Neuron (in vitro differentiated cells): ENCODE results near the gene FRY.

Experiments used
- H2AFZ ChIP-seq: one replicate; pipeline ENCODE4 v1.6.1; 2013; ENCODE audit warnings: low read depth, mild to moderate bottlenecking, inconsistent platforms, low read length, moderate library complexity
- H3K27me3 ChIP-seq: one replicate; pipeline ENCODE4 v1.6.1; 2013; ENCODE audit warnings: low read length; ENCODE audit not compliant: insufficient read depth
- H3K36me3 ChIP-seq: one replicate; pipeline ENCODE4 v1.6.1; 2013; ENCODE audit warnings: low read length; ENCODE audit not compliant: insufficient read depth
- H3K4me1 ChIP-seq: one replicate; pipeline ENCODE4 v1.6.1; 2013; ENCODE audit warnings: low read length; ENCODE audit not compliant: insufficient read depth
- H3K4me3 ChIP-seq: 2 replicates; pipeline ENCODE4 v1.5.1; 2013; ENCODE audit warnings: mild to moderate bottlenecking, low read length, moderate library complexity
- H3K9me3 ChIP-seq: one replicate; pipeline ENCODE4 v1.6.1; 2013; ENCODE audit warnings: low read length

The FRY gene

DNA sequence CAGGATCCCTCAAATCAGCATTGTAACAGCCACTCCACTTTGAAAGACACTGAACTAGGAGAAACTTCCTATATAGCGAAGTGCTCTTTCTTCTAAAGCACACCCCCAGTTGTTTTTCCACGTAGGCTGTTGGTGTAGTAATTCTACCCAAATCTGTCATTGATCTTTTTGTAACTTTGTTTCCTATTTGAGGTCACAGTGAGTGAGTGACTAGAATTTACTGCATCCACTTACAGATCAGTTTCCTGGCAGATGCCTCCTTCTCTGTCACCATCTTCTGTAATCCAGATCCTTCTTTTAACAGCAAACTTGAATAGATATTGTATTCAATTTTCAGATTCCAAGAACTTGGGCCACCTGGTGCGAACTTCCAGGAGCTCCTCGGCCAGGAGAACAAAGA is 268.3 kb downstream of the FRY start:
- Histone ChIP-seq H3K36me3 (no peaks in the 10 kb centered on the region), H3K27me3 (no peaks in the 10 kb centered on the region), H3K4me1 (no peaks in the 10 kb centered on the region), H3K9me3 (no peaks in the 10 kb centered on the region), H2AFZ (no peak overlapping the region), H3K4me3 (no peak overlapping the region)

DNA sequence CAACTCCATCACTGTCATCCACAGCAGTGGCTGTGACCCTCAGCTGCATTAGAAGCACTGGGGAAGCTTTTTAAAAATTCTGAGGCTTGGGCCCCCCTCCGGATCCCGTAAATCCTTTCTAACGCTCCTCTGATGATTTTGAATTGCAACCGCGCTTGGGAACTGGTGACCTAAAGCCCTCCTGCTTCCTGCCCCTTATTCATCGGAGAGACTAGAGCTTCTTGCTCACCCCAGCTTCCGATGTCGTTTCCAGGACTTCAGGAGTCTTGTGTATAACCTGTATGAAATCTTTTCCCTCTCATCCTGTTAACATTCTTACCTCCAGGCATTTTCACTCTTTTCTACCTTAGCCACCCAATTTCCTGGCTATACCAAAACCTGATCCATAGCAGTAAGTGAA is 268.8 kb downstream of the FRY start:
- Histone ChIP-seq H3K4me1 (no peaks in the 10 kb centered on the region), H3K9me3 (no peaks in the 10 kb centered on the region), H2AFZ (no peak overlapping the region), H3K4me3 (no peak overlapping the region), H3K36me3 (no peaks in the 10 kb centered on the region), H3K27me3 (no peaks in the 10 kb centered on the region)

GRCh38 chr13:32300920-32301319 is 269.3 kb downstream of the FRY start:
- Histone ChIP-seq H3K27me3 (no peaks in the 10 kb centered on the region), H3K4me1 (no peaks in the 10 kb centered on the region), H3K9me3 (no peaks in the 10 kb centered on the region), H3K4me3 (no peak overlapping the region), H3K36me3 (no peaks in the 10 kb centered on the region), H2AFZ (no peak overlapping the region)

DNA sequence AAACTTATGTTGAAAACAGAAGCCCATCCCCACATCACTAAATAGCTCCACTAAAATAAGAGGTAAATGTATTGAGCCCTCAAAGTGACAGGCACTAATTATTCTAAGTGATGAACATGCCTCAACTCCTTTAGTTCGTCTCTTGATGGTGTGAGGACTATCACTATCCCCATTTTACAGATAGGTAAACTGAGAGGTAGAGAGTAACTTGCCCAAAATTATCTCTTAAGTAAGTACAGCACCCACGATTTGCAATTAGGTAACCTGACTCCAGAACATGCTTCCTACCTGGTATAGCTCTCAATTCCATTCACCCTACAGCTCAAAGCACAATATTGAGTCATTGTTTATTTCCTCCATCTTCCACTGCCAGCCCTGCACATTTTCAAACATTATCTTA is 270.9 kb downstream of the FRY start:
- no peak overlapping the region for H3K4me3 ChIP-seq
- no peaks in the 10 kb centered on the region for H3K9me3 ChIP-seq
- H2AFZ ChIP-seq: no peak overlapping the region
- no peaks in the 10 kb centered on the region for H3K4me1 ChIP-seq
- no peaks in the 10 kb centered on the region for H3K36me3 ChIP-seq
- H3K27me3 ChIP-seq: no peaks in the 10 kb centered on the region

DNA sequence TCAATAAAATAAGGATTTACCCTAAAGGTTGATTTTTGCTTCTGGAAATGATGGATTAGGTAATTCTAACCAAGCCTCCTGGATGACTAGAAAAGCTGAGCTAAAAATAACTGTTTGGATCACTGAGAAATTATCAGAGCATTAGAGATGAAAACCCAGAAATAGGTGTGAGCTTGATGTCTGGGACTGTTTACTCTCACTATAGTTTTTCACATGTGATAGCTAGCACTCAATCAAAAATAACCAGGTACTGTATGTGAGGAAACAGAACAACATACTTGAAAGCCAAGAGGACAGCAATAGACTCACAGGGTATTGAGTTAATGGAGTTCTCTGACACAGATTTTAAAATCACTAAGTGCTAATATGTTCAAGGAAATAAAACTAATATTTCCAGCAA is 274.1 kb downstream of the FRY start:
- no peaks in the 10 kb centered on the region for H3K27me3 ChIP-seq
- no peaks in the 10 kb centered on the region for H3K4me1 ChIP-seq
- no peak overlapping the region for H3K4me3 ChIP-seq
- H3K9me3 ChIP-seq: no peaks in the 10 kb centered on the region
- H2AFZ ChIP-seq: no peak overlapping the region
- H3K36me3 ChIP-seq: no peaks in the 10 kb centered on the region

GRCh38 chr13:32309312-32310133 is 277.9 kb downstream of the FRY start:
- H3K4me3 ChIP-seq: no peak overlapping the region
- no peaks in the 10 kb centered on the region for H3K9me3 ChIP-seq
- no peaks in the 10 kb centered on the region for H3K4me1 ChIP-seq
- no peak overlapping the region for H2AFZ ChIP-seq
- H3K36me3 ChIP-seq: no peaks in the 10 kb centered on the region
- no peaks in the 10 kb centered on the region for H3K27me3 ChIP-seq

DNA sequence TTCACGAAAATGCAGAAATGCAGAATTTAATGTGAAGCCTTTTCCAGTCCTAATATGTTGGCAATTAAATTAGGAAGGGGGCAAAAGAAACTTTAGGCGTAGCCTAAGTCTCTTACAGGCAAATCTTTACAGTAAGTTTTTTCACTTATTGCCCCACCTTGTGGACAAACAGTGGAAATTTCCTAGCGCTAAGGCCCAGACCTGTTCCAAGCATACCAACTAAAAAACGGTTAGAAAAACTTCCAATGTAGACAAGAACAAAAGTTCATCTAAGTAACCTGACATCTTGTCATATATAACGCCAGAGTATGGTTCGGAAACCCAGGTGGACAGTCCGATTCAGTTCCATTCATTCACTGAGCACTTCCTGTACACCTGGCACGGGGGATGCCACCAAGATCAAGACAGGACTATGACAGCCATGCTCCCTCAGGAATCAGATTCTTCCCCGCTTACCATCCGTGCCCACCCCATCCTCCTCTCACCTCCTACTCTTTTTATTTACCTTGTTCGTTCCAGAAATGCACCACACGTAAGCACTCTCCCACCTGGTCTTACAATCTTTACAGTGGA is 278.6 kb downstream of the FRY start:
- peaks cover 5% of the 10 kb centered on the region for H3K4me1 ChIP-seq

DNA sequence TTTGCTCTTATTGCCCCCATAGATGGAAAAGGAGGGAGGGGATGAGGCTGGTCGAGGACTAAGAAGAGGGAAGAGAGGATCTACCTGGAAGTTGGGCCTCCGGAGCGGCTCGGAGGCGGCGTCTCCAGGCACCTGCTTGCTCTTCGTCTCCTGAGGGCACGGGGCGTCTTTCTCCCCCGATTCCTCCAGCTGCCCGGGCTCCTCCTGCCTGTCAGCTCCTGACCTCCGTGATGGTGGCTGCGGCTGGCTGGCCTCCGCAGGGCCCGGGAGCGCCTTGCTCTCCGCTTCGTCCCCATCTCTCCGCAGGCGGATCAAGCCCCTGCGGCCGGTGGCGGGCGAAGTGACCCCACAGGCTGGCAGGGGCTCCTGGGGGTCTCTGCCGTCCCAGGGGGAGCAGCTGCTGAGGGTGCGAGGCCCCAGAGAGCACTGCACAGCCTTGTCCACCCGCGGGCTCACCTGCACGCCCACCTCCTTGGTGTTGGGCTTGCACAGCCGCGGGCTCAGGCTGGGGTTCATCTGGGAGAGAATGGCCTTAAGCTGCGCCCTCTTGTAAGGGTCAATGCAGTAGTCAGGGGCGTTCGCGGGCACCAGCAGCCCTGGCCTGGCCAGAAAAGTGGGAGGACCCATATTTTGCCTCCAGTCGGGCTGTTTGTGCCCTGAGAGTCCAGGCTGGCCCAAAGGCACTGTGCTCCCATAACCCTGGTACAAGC is 279.8 kb downstream of the FRY start:
- Histone ChIP-seq H3K4me1 (peaks cover 5% of the 10 kb centered on the region), H3K27me3 (no peaks in the 10 kb centered on the region)

More for the DNA sequence above, 278.6 kb downstream of the FRY start:
- no peaks in the 10 kb centered on the region for H3K27me3 ChIP-seq
- no peaks in the 10 kb centered on the region for H3K9me3 ChIP-seq
- H2AFZ ChIP-seq: no peak overlapping the region
- H3K4me3 ChIP-seq: no peak overlapping the region
- H3K36me3 ChIP-seq: no peaks in the 10 kb centered on the region

DNA sequence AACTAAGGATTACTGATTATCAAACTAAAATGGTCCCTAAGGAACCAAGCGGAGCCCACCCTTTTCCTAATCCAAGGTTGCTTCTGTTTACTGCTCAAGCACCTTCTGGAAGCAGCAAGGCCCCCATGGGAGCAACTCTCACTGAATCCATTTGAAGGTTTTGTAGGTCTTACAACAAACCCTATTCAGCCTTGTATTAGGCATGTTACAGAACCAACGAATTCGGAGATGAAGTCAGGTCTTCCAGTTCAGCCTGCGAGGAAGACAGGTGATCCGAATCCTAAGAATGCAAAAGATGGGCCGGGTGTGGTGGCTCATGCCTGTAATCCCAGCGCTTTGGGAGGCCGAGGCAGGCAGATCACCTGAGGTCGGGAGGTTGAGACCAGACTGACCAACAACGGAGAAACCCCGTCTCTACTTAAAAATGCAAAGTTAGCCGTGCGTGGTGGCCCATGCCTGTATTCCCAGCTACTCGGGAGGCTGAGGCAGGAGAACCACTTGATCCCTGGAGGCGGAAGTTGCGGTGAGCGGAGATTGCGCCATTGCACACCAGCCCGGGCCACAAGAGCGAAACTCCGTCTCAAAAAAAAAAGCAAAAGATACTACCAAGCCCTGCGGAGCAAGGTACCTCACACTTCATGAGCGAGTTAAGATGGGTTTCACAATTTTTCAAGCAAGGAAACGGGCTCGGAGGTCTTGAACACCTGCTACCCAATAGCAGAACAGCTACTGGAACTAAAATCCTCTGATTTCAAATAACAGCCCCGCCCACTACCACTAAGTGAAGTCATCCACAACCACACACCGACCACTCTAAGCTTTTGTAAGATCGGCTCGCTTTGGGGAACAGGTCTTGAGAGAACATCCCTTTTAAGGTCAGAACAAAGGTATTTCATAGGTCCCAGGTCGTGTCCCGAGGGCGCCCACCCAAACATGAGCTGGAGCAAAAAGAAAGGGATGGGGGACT is 283.0 kb downstream of the FRY start:
- Histone ChIP-seq H3K36me3 (peaks cover 4% of the 10 kb centered on the region), H3K4me3 (peak overlapping the region; percentile 65), H3K9me3 (no peaks in the 10 kb centered on the region), H3K4me1 (peaks cover 5% of the 10 kb centered on the region), H2AFZ (peak overlapping the region; percentile 83), H3K27me3 (no peaks in the 10 kb centered on the region)

More for the DNA sequence above, 279.8 kb downstream of the FRY start:
- H3K36me3 ChIP-seq: no peaks in the 10 kb centered on the region
- no peaks in the 10 kb centered on the region for H3K9me3 ChIP-seq
- no peak overlapping the region for H3K4me3 ChIP-seq
- H2AFZ ChIP-seq: no peak overlapping the region

- Histone ChIP-seq H3K27me3 (no peaks in the 10 kb centered on the region), H2AFZ (peak within 1 kb of the TSS; percentile 83), H3K4me3 (peak within 1 kb of the TSS; percentile 65), H3K9me3 (no peaks in the 10 kb centered on the region), H3K4me1 (peaks cover 5% of the 10 kb centered on the region), H3K36me3 (peaks cover 10% of the 10 kb centered on the region)
Measured at GRCh38 chr13:32315238-32316027, 283.9 kb downstream of the FRY start, which contains the start of the genes BRCA2 and ZAR1L. TSS of gene BRCA2 (plus strand) at chr13:32315508. CDS start at chr13:32316461, 953 bp downstream. TSS of gene ZAR1L (minus strand) at chr13:32315363. CDS start at chr13:32311925, 3,438 bp downstream.

DNA sequence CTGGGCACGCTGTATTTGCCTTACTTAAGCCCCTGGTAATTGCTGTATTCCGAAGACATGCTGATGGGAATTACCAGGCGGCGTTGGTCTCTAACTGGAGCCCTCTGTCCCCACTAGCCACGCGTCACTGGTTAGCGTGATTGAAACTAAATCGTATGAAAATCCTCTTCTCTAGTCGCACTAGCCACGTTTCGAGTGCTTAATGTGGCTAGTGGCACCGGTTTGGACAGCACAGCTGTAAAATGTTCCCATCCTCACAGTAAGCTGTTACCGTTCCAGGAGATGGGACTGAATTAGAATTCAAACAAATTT is 284.4 kb downstream of the FRY start:
- Histone ChIP-seq H3K27me3 (no peaks in the 10 kb centered on the region), H3K36me3 (peaks cover 12% of the 10 kb centered on the region), H2AFZ (peak overlapping the region; percentile 83), H3K4me3 (peak overlapping the region; percentile 65), H3K9me3 (no peaks in the 10 kb centered on the region), H3K4me1 (peaks cover 5% of the 10 kb centered on the region)

GRCh38 chr13:32316501-32316900 is 284.9 kb downstream of the FRY start:
- Histone ChIP-seq H3K36me3 (peaks cover 15% of the 10 kb centered on the region), H2AFZ (peak overlapping the region; percentile 83), H3K4me1 (peaks cover 5% of the 10 kb centered on the region), H3K27me3 (no peaks in the 10 kb centered on the region), H3K9me3 (no peaks in the 10 kb centered on the region), H3K4me3 (peak overlapping the region; percentile 65)
